ENCODE measurements around the gene SH3RF1. TPM values are rescaled to one million over a fixed set of nuclear protein-coding genes. Genes with fewer than 3 reads are reported as not detected.

SH3RF1 gene
- total and polyA plus RNA-seq, 2 of the 8 experiments (the other 6 are each of a cell fraction or from before 2014, with no cell fraction given) = 6.9 to 15.1 TPM

DNA sequence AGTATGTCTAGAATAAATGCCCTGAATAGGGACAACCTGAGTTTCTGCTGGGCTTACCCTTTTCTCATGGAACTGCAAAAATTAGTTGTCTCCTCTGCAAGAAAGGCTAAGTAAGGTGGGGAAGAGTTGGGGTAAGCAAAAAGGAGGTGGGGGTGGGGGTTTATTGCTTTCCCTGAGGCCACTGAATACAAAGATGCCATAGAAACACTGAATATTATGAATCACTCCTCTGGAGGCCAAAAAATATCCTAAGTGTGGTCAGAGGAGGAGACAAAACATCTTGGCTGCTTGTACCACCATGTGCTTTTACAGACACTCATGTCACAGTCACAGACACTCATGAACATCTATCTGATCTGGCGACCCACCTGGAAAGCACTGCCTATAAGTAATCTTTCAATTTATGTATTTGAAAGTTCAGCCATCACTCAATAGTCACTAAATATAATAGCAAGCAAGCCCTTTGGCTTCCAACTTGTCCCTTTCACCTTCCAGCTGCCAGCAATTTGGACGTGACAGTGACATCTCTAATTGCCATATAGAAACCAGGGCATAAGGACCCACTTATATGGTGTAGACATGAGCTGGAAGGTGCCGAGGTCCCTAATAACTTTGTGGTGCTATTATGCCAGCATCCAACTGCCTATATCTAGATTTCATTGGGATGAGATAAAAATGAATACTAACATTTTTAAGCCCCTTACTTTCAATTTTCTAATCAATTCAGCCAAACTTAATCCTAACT lies 138.0 kb downstream of the SH3RF1 start (continued):
- TF ChIP-seq NANOG (IDR thresholded peaks at IDR 0.05; ENCODE audit: insufficient read depth, low read depth, low read length, poor library complexity, severe bottlenecking) = no peak
- no peak for TF ChIP-seq KDM5A (IDR thresholded peaks at IDR 0.05; ENCODE audit: low read length)
- TF ChIP-seq RBBP5 (IDR thresholded peaks at IDR 0.05; ENCODE audit: borderline replicate concordance, low read depth, low read length) = no peak
- no peak for TF ChIP-seq TEAD4 (IDR thresholded peaks at IDR 0.05; ENCODE audit: low read depth, low read length)
- TF ChIP-seq SIRT6 (IDR thresholded peaks at IDR 0.05; ENCODE audit: low read length) = no peak
- no peak for TF ChIP-seq SP1 (IDR thresholded peaks at IDR 0.05; ENCODE audit: low read depth, low read length)
- TF ChIP-seq GABPA (IDR thresholded peaks at IDR 0.05; ENCODE audit: borderline replicate concordance, insufficient read depth, low read length) = no peak
